Measurements from ENCODE around the gene PRRX2. TPM values are rescaled to one million over a fixed set of nuclear protein-coding genes. Genes with fewer than 3 reads are reported as not detected.

PRRX2 gene
- polyA plus RNA-seq, 1 donor (not counting 4 experiments of a cell fraction or from before 2014, with no cell fraction given), result not detected

DNA sequence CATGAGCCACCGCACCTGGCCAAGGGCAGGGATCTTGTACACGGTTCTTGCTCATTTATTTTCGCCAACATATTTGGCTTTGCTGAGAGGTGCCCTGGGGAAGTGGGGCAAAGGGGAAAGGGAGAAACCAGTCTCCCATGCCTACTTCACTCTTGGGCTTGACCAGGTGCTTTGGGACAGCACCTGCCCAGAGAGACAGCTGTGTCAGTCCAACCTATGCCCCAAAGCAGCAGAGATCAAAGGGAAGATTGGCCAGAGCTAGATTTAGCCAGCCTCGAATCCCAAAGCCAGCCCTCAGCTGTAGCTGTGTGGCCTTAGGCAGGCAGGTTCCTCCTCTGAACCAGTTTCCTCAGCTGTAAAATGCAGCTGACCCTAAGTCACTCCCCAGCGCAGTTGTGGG is 89.7 kb downstream of the PRRX2 start:
- DNase-seq (ENCODE audit: low read depth, low spot score) (no peak), FAIRE-seq (no peak)
- Histone ChIP-seq H3K79me2 (ENCODE audit: control insufficient read depth, insufficient read depth, low read length) (no peaks in the 10 kb centered on the region), H3K4me3 (ENCODE audit: control insufficient read depth in 2 of 3, extremely low read depth in 1 of 3, insufficient read depth in 2 of 3, low read depth in 1 of 3, low read length in 3 of 3) (no peak overlapping the region), H3K4me1 (ENCODE audit: control insufficient read depth, extremely low read depth, insufficient read depth, low read length) (peaks cover 28% of the 10 kb centered on the region), H3K4me2 (ENCODE audit: control insufficient read depth, extremely low read depth, insufficient read depth, low read depth, low read length) (no peak overlapping the region), H2AFZ (ENCODE audit: control insufficient read depth, low read length) (no peak overlapping the region), H3K9me3 (ENCODE audit: control insufficient read depth, low read depth, low read length) (no peaks in the 10 kb centered on the region), H3K36me3 (ENCODE audit: control insufficient read depth in 2 of 2, extremely low read depth in 1 of 2, insufficient read depth in 2 of 2, low read length in 2 of 2) (no peaks in the 10 kb centered on the region), H3K27ac (ENCODE audit: control insufficient read depth, insufficient read depth, low read length) (no peak overlapping the region), H3K27me3 (ENCODE audit: control insufficient read depth, extremely low read depth, insufficient read depth, low read length) (no peaks in the 10 kb centered on the region), H3K9me1 (ENCODE audit: control insufficient read depth, extremely low read depth, insufficient read depth, low read length) (no peaks in the 10 kb centered on the region), H4K20me1 (ENCODE audit: control insufficient read depth, extremely low read depth, insufficient read depth, low read length) (no peaks in the 10 kb centered on the region), H3K9ac (ENCODE audit: control insufficient read depth, extremely low read depth, insufficient read depth, low read length) (no peak overlapping the region)
- TF ChIP-seq EZH2 (IDR thresholded peaks at IDR 0.05; ENCODE audit: low read length), result no peak
- dilution Hi-C loops (cut with MboI; ENCODE audit: extremely low pct_ligation_motif_present, low sequenced_read_pairs), result no loop called here

DNA sequence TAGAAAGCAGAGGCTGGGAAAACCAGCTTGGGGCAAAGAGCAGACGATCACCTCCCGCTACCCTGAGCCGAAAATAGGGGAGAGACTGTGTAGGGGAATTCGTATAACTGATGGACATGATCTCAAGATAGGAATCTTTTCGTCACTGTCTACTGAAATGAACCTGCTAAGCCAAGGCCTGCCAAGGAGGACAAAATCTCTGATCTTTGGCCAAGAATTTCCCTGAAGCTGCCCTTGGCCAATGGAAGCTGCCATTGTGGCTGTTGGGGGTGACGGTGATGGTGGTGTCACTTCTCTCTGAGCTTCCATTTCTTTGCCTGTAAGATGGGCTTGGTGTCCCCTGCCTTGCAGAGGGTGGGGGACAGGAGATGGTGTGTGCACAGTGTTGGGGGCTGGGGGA is 90.7 kb downstream of the PRRX2 start:
- no peak for FAIRE-seq

More for the DNA sequence above, 90.7 kb downstream of the PRRX2 start:
- no peak overlapping the region for H3K4me2 ChIP-seq (ENCODE audit: control insufficient read depth, extremely low read depth, insufficient read depth, low read depth, low read length)
- H3K36me3 ChIP-seq (ENCODE audit: control insufficient read depth in 2 of 2, extremely low read depth in 1 of 2, insufficient read depth in 2 of 2, low read length in 2 of 2), result no peaks in the 10 kb centered on the region
- H2AFZ ChIP-seq (ENCODE audit: control insufficient read depth, low read length), result no peak overlapping the region
- no peak for TF ChIP-seq EZH2 (IDR thresholded peaks at IDR 0.05; ENCODE audit: low read length)
- TF ChIP-seq, protein P1, sequence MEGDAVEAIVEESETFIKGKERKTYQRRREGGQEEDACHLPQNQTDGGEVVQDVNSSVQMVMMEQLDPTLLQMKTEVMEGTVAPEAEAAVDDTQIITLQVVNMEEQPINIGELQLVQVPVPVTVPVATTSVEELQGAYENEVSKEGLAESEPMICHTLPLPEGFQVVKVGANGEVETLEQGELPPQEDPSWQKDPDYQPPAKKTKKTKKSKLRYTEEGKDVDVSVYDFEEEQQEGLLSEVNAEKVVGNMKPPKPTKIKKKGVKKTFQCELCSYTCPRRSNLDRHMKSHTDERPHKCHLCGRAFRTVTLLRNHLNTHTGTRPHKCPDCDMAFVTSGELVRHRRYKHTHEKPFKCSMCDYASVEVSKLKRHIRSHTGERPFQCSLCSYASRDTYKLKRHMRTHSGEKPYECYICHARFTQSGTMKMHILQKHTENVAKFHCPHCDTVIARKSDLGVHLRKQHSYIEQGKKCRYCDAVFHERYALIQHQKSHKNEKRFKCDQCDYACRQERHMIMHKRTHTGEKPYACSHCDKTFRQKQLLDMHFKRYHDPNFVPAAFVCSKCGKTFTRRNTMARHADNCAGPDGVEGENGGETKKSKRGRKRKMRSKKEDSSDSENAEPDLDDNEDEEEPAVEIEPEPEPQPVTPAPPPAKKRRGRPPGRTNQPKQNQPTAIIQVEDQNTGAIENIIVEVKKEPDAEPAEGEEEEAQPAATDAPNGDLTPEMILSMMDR (optimal IDR thresholded peaks at IDR 0.05 in 1 of 3, IDR thresholded peaks at IDR 0.05 in 1 of 3, conservative IDR thresholded peaks at IDR 0.05 in 1 of 3; ENCODE audit: extremely low read depth in 1 of 3, insufficient read depth in 2 of 3, low read length in 3 of 3), result no peak
- no peaks in the 10 kb centered on the region for H3K9me3 ChIP-seq (ENCODE audit: control insufficient read depth, low read depth, low read length)
- no peak overlapping the region for H3K9ac ChIP-seq (ENCODE audit: control insufficient read depth, extremely low read depth, insufficient read depth, low read length)
- H3K27me3 ChIP-seq (ENCODE audit: control insufficient read depth, extremely low read depth, insufficient read depth, low read length), result no peaks in the 10 kb centered on the region
- no peaks in the 10 kb centered on the region for H3K9me1 ChIP-seq (ENCODE audit: control insufficient read depth, extremely low read depth, insufficient read depth, low read length)
- no peaks in the 10 kb centered on the region for H3K79me2 ChIP-seq (ENCODE audit: control insufficient read depth, insufficient read depth, low read length)
- dilution Hi-C loops (cut with MboI; ENCODE audit: extremely low pct_ligation_motif_present, low sequenced_read_pairs), result no loop called here
- DNase-seq (ENCODE audit: low read depth, low spot score), result no peak
- no peak overlapping the region for H3K27ac ChIP-seq (ENCODE audit: control insufficient read depth, insufficient read depth, low read length)
- peaks cover 20% of the 10 kb centered on the region for H3K4me1 ChIP-seq (ENCODE audit: control insufficient read depth, extremely low read depth, insufficient read depth, low read length)
- H4K20me1 ChIP-seq (ENCODE audit: control insufficient read depth, extremely low read depth, insufficient read depth, low read length), result no peaks in the 10 kb centered on the region
- no peak overlapping the region for H3K4me3 ChIP-seq (ENCODE audit: control insufficient read depth in 2 of 3, extremely low read depth in 1 of 3, insufficient read depth in 2 of 3, low read depth in 1 of 3, low read length in 3 of 3)
